NCI-H446 (cell line): Measurements from ENCODE around the gene TMEM81.
A peak's percentile ranks its signal among the peaks of the same experiment; 100 is the strongest.

ENCODE experiments used
- DNase-seq, 2 experiments: peaks; one replicate each; lab custom pipeline; 2025; lab: John Stamatoyannopoulos, UW

Gene TMEM81

GRCh38 chr1:205076245-205076761 is 8.0 kb downstream of the TMEM81 start:
- no peak for DNase-seq

- no peak for DNase-seq
These were observed 8.6 kb downstream of the TMEM81 start for GRCh38 chr1:205075642-205076155.

GRCh38 chr1:205074513-205074912 is 9.7 kb downstream of the TMEM81 start:
- no peak for DNase-seq

GRCh38 chr1:205074084-205074483 is 10.2 kb downstream of the TMEM81 start:
- DNase-seq: no peak

GRCh38 chr1:205073511-205073910 is 10.7 kb downstream of the TMEM81 start:
- DNase-seq: no peak

- DNase-seq: no peak
These were observed 11.4 kb downstream of the TMEM81 start for GRCh38 chr1:205072881-205073280.

GRCh38 chr1:205072286-205072685 is 12.0 kb downstream of the TMEM81 start:
- no peak for DNase-seq

GRCh38 chr1:205071801-205072200 is 12.5 kb downstream of the TMEM81 start:
- DNase-seq: no peak

- no peak for DNase-seq
These were observed 13.2 kb downstream of the TMEM81 start for GRCh38 chr1:205071028-205071409.

GRCh38 chr1:205069371-205070125 is 14.7 kb downstream of the TMEM81 start:
- no peak for DNase-seq

GRCh38 chr1:205068457-205069040 is 15.7 kb downstream of the TMEM81 start:
- DNase-seq: no peak

GRCh38 chr1:205068001-205068400 is 16.3 kb downstream of the TMEM81 start:
- no peak for DNase-seq

- no peak for DNase-seq
These were observed 17.2 kb downstream of the TMEM81 start for GRCh38 chr1:205067031-205067430.

- DNase-seq: no peak
These were observed 18.0 kb downstream of the TMEM81 start for GRCh38 chr1:205066141-205066818.

- no peak for DNase-seq
These were observed 18.6 kb downstream of the TMEM81 start for GRCh38 chr1:205065666-205066065.

- DNase-seq: no peak
These were observed 19.4 kb downstream of the TMEM81 start for GRCh38 chr1:205064741-205065316.

- DNase-seq: no peak
These were observed 20.0 kb downstream of the TMEM81 start for GRCh38 chr1:205064301-205064700.

- no peak for DNase-seq
These were observed 21.4 kb downstream of the TMEM81 start for GRCh38 chr1:205062895-205063294.

GRCh38 chr1:205062319-205062718 is 21.9 kb downstream of the TMEM81 start:
- no peak for DNase-seq

- peak; percentile 85 to 93 for DNase-seq
These were observed 22.6 kb downstream of the TMEM81 start for GRCh38 chr1:205061665-205062069.

GRCh38 chr1:205061227-205061626 is 23.0 kb downstream of the TMEM81 start:
- no peak for DNase-seq

- no peak for DNase-seq
These were observed 23.5 kb downstream of the TMEM81 start for GRCh38 chr1:205060746-205061145.
